ENCODE results near the gene PYGL. TPM values are rescaled to one million over a fixed set of nuclear protein-coding genes. Genes with fewer than 3 reads are reported as not detected.

Gene PYGL
- total and polyA plus RNA-seq, 8 donors = 6.7 to 35.6 (median 17.9) TPM

DNA sequence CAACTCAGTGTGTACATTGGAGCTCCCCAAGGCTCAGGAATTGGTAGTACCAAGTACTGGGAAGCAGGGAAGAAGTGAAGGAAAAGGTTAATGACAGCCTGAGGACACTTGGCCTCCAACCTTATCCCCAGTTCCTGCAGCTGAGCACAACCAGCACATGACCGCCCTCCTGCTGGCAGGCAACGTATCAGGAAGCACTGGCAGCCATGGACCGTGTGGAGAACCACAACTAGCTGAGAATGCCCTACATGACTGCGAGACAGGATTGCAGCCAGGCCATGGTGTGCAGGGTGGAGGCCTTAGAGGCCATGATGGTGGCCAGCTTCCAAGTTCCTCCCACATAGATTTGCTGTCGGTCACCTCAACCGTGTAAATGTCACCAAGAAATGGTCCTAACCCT, 26.8 kb downstream of the PYGL start:
- Histone ChIP-seq H3K36me3 (peaks cover 17 to 98% (median 80%) of the 10 kb centered on the region in 4 donors), H3K4me3 (no peak overlapping the region), H3K27ac (no peak overlapping the region), H3K27me3 (no peaks in the 10 kb centered on the region), H3K4me1 (no peaks in the 10 kb centered on the region), H3K9me3 (no peaks in the 10 kb centered on the region)
- WGBS, 5 donors = 90 to 98% (median 94%) methylated on average over 6 of the region's 6 CpGs
- TF ChIP-seq POLR2A (IDR thresholded peaks at IDR 0.05) = no peak
- no peak for TF ChIP-seq POLR2AphosphoS5 (IDR thresholded peaks at IDR 0.05)
- TF ChIP-seq, protein P1, sequence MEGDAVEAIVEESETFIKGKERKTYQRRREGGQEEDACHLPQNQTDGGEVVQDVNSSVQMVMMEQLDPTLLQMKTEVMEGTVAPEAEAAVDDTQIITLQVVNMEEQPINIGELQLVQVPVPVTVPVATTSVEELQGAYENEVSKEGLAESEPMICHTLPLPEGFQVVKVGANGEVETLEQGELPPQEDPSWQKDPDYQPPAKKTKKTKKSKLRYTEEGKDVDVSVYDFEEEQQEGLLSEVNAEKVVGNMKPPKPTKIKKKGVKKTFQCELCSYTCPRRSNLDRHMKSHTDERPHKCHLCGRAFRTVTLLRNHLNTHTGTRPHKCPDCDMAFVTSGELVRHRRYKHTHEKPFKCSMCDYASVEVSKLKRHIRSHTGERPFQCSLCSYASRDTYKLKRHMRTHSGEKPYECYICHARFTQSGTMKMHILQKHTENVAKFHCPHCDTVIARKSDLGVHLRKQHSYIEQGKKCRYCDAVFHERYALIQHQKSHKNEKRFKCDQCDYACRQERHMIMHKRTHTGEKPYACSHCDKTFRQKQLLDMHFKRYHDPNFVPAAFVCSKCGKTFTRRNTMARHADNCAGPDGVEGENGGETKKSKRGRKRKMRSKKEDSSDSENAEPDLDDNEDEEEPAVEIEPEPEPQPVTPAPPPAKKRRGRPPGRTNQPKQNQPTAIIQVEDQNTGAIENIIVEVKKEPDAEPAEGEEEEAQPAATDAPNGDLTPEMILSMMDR (IDR thresholded peaks at IDR 0.05) = no peak
- TF ChIP-seq EP300 (IDR thresholded peaks at IDR 0.05) = no peak
- intact Hi-C loops (cut with DNase I; ENCODE audit: low total_unique reads) = no loop called here
- no peak for DNase-seq

DNA sequence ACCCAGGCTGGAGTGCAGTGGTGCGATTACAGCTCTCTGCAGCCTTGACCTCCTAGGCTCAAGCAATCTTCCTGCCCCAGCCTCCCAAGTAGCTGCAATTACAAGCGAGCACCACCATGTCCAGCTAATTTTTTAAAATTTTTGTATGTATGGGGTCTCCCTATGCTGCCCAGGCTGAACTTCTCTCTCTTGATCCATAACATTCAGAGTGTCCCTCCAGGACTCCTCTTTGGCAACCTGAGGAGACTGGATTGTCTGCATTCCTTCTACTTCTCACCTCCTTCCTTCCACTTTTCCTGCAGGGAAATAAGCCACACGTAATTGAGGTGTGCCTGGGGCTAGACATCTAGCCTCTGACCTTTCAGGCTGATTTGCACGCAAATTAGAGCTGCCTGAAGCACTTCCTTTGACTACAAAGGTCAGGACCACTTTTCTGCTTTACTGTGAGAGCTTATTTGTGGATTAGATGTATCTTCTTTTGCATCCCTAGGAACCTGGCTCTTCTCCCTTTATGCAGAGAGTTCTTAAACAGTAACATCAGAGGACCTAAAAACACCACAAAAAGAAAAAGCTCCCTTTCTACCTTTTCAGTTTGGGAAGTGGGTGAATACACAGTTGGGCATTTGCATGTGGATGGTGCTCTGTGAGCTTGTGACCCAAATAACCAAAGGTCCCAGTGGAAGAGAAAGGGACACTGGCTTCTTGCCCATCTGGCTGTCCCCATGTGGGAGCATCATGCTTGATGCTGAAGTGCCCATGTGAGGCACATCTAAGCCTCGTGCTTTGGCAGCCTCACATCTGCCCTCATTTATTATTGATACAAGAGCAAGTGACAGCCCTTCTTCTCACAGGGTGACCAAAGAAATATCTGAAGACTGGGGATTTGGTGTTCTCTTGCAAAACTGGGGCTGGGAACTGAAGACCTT, 33.5 kb downstream of the PYGL start:
- Histone ChIP-seq H3K9me3 (no peaks in the 10 kb centered on the region), H3K27me3 (no peaks in the 10 kb centered on the region), H3K36me3 (peaks cover 31 to 100% (median 93%) of the 10 kb centered on the region in 4 donors), H3K27ac (no peak overlapping the region), H3K4me3 (no peak overlapping the region), H3K4me1 (no peaks in the 10 kb centered on the region)
- WGBS, 5 donors = 71 to 87% (median 77%) methylated on average over 5 of the region's 5 CpGs
- no peak for DNase-seq
- intact Hi-C loops (cut with DNase I; ENCODE audit: low total_unique reads) = no loop called here
- TF ChIP-seq, protein P1 (IDR thresholded peaks at IDR 0.05) = no peak
- TF ChIP-seq POLR2A (IDR thresholded peaks at IDR 0.05) = no peak

DNA sequence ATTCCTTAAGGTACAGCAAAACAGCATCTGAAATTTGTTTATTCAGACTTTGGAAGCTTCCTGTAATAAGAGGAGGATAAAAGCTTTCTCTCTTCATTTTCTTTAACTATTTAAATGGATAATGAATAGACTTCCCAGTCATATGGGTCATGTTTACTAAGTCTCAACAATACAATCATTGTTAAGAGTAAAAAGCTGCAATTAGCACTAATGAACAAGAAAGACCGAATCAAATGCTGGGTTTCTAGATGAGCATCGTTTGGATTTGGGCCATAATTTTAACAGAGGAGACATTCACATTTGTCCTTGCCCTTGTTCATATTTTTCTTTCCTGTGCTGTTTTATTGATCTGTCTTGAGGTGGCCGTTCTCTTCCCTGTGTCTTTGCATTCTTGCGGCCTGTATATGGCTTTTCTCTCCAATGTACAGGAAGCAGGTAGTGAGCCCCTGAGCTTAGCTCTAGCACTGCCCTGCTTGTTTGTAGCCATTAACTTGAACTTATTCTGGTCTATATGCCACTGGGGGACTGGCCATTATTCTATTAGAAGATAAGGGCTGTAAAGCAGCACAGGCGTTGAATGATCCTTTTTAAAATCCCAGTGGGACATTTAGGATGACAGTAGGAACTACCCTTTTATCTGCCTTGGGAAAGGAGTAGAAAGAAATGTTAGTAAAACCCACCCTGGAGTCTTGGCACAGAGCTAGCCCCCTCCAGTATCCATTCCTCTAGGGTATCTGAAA, 37.8 kb downstream of the PYGL start:
- no peaks in the 10 kb centered on the region for H3K4me1 ChIP-seq
- 78 to 82% (median 80%) methylated on average over 5 of the region's 5 CpGs for WGBS, 5 donors
- DNase-seq = no peak
- TF ChIP-seq EP300 (IDR thresholded peaks at IDR 0.05) (no peak), POLR2AphosphoS5 (IDR thresholded peaks at IDR 0.05) (no peak), POLR2A (IDR thresholded peaks at IDR 0.05) (no peak)
- TF ChIP-seq, protein P1 (IDR thresholded peaks at IDR 0.05) = no peak
- intact Hi-C loops (cut with DNase I; ENCODE audit: low total_unique reads) = no loop called here
- H3K27ac ChIP-seq = no peak overlapping the region
- H3K9me3 ChIP-seq = no peaks in the 10 kb centered on the region
- H3K27me3 ChIP-seq = no peaks in the 10 kb centered on the region
- no peak overlapping the region for H3K4me3 ChIP-seq
- peaks cover 13 to 93% (median 71%) of the 10 kb centered on the region in 4 donors for H3K36me3 ChIP-seq

DNA sequence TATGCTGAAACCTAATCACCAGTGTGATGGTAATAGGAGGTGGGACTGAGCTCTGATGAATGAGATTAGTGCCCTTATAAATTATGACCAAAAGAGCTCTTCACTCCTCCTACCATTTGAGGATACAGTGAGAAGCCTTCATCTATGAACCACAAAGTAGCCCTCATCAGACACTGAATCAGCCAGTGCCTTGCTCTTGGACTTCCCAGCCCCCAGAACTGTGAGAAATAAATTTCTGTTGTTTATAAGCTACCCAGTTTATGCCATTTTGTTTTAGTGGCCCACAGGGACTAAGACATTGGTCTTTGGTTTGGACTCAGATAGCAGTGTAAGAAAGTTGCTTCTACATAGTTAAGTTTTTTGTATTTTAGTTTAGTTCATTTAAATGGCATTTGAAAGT, 39.6 kb downstream of the PYGL start:
- no peaks in the 10 kb centered on the region for H3K4me1 ChIP-seq
- intact Hi-C loops (cut with DNase I; ENCODE audit: low total_unique reads) = no loop called here
- H3K4me3 ChIP-seq = no peak overlapping the region
- H3K36me3 ChIP-seq = peaks cover 5 to 83% (median 54%) of the 10 kb centered on the region in 4 donors
- no peaks in the 10 kb centered on the region for H3K9me3 ChIP-seq
- TF ChIP-seq, protein P1 (IDR thresholded peaks at IDR 0.05) = no peak
- TF ChIP-seq EP300 (IDR thresholded peaks at IDR 0.05) = no peak
- no peak for TF ChIP-seq POLR2A (IDR thresholded peaks at IDR 0.05)
- TF ChIP-seq POLR2AphosphoS5 (IDR thresholded peaks at IDR 0.05) = no peak
- H3K27me3 ChIP-seq = no peaks in the 10 kb centered on the region
- no peak overlapping the region for H3K27ac ChIP-seq
- DNase-seq = no peak
